Skeletal muscle satellite cell (primary cell): Measurements from ENCODE around the gene CLSTN1.
"Not testable (repeated sequence)": the region's sequence is repeated elsewhere in the genome, so short reads cannot be mapped to it uniquely, and the experiment has no call there.

Experiments used
- H3K27me3 ChIP-seq: 2 replicates; pipeline ENCODE4 v1.7.0; 2013; ENCODE audit warnings: low read length; ENCODE audit not compliant: control insufficient read depth, insufficient read depth
- H3K36me3 ChIP-seq: 2 replicates; pipeline ENCODE4 v1.7.0; 2013; ENCODE audit warnings: mild to moderate bottlenecking, control low read depth, low read length; ENCODE audit not compliant: insufficient read depth
- H3K4me1 ChIP-seq: 2 replicates; pipeline ENCODE4 v1.7.0; 2013; ENCODE audit warnings: low read length; ENCODE audit not compliant: control insufficient read depth, insufficient read depth
- H3K4me2 ChIP-seq: 2 replicates; pipeline ENCODE4 v1.7.0; 2013; ENCODE audit warnings: mild to moderate bottlenecking, low read length
- H3K4me3 ChIP-seq: 2 replicates; pipeline ENCODE4 v1.7.0; 2013; ENCODE audit warnings: low read length
- H3K9ac ChIP-seq: 2 replicates; pipeline ENCODE4 v1.7.0; 2013; ENCODE audit warnings: mild to moderate bottlenecking, low read depth, low read length, moderate library complexity
- H3K9me3 ChIP-seq: replicated peaks from 2 replicates; pipeline ENCODE4 v1.7.0; 2013; ENCODE audit warnings: mild to moderate bottlenecking, control low read depth, low read length

CLSTN1 gene

DNA sequence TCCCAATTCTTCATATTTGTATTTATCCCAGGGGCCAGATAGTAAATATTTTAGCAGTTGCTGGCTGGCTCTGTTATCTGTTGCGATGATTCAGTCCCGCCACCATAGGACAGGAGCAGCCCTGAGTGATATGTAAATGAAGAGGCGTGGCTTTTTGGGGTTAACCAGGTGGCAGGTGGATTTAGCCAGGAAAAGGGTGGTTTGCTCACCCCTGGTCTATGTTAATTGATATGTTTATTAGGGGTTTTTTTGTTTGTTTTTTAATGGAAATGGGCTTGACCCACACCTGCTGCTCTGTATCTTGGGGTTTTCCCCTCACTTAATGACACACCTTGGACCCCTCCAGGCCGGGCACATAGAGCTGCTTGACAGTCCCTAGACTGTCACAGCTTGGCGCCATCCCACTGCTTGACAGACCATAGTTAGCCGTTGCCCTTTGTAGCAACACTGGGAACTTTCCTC, 109.5 kb downstream of the CLSTN1 start:
- Histone ChIP-seq H3K36me3 (peaks cover 7% of the 10 kb centered on the region), H3K4me1 (peaks cover 7% of the 10 kb centered on the region), H3K9ac (no peak overlapping the region), H3K27me3 (no peaks in the 10 kb centered on the region), H3K9me3 (no peaks in the 10 kb centered on the region), H3K4me3 (no peak overlapping the region), H3K4me2 (no peak overlapping the region)

DNA sequence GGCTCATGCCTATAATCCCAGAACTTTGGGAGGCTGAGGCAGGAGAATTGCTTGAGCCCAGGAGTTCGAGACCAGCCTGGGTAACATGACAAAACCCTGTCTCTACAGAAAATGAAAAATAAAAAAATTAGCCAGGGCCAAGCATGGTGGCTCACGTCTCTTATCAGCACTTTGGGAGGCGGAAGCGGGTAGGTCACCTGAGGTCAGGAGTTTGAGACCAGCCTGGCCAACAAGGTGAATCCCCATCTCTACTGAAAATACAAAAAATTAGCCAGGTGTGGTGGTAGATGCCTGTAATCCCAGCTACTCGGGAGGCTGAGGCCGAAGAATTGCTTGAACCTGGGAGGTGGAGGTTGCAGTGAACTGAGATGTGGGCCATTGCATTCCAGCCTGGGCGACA, 111.0 kb downstream of the CLSTN1 start:
- not testable (repeated sequence) for H3K36me3 ChIP-seq, H3K4me1 ChIP-seq, H3K4me2 ChIP-seq, H3K27me3 ChIP-seq, H3K9ac ChIP-seq, H3K9me3 ChIP-seq, H3K4me3 ChIP-seq

DNA sequence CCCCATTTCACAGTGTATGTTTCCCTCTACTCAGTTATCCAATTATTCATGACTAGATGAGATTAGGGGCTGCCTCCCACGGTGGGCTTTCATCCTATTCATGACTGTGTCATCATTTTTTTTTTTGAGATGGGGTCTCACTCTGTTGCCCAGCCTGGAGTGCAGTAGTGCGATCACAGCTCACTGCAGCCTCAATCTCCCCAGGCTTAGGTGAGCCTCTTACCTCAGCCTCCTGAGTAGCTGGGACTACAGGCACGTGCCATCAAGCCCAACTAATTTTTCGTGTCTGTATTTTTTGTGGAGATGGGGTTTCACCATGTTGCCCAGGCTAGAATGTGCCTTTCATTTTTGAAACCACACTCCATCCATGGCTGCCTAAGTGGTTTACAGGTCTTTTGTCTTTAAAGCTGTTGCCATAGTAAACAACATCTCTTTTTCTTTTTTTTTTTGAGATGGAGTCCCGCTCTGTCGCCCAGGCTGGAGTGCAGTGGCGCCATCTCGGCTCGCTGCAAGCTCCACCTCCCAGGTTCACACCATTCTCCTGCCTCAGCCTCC, 112.2 kb downstream of the CLSTN1 start:
- H3K27me3 ChIP-seq = no peaks in the 10 kb centered on the region
- no peak overlapping the region for H3K4me2 ChIP-seq
- H3K9me3 ChIP-seq = no peaks in the 10 kb centered on the region
- H3K4me1 ChIP-seq = no peaks in the 10 kb centered on the region
- peaks cover 4% of the 10 kb centered on the region for H3K36me3 ChIP-seq
- no peak overlapping the region for H3K9ac ChIP-seq
- H3K4me3 ChIP-seq = no peak overlapping the region

DNA sequence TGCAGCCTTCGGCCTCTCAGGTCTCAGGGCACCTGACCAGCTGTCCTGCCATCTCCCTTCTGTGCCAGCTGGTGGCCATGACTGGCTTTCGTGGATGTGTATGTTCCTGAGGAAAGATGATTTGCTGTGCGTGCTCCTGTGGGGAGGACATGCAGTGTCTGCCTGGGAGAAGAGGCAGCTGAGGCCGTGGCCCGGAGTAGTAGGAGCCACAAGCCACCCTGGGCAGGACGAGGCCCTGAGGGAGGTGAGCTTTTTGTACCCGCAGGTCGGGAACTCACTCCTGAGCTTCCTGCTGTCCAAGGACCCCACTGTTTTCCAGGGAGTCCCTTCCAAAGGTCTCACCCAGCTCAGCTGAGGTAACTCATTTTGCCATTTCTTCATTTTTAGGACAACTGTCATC, 113.7 kb downstream of the CLSTN1 start:
- H3K4me2 ChIP-seq = no peak overlapping the region
- no peaks in the 10 kb centered on the region for H3K27me3 ChIP-seq
- peaks cover 4% of the 10 kb centered on the region for H3K36me3 ChIP-seq
- H3K9ac ChIP-seq = no peak overlapping the region
- peaks cover 8% of the 10 kb centered on the region for H3K4me1 ChIP-seq
- no peak overlapping the region for H3K4me3 ChIP-seq
- no peaks in the 10 kb centered on the region for H3K9me3 ChIP-seq

GRCh38 chr1:9706178-9706577, 117.6 kb downstream of the CLSTN1 start:
- no peak overlapping the region for H3K9ac ChIP-seq
- no peak overlapping the region for H3K4me3 ChIP-seq
- no peaks in the 10 kb centered on the region for H3K9me3 ChIP-seq
- H3K27me3 ChIP-seq = no peaks in the 10 kb centered on the region
- peaks cover 18% of the 10 kb centered on the region for H3K4me1 ChIP-seq
- H3K4me2 ChIP-seq = no peak overlapping the region
- H3K36me3 ChIP-seq = peaks cover 4% of the 10 kb centered on the region

DNA sequence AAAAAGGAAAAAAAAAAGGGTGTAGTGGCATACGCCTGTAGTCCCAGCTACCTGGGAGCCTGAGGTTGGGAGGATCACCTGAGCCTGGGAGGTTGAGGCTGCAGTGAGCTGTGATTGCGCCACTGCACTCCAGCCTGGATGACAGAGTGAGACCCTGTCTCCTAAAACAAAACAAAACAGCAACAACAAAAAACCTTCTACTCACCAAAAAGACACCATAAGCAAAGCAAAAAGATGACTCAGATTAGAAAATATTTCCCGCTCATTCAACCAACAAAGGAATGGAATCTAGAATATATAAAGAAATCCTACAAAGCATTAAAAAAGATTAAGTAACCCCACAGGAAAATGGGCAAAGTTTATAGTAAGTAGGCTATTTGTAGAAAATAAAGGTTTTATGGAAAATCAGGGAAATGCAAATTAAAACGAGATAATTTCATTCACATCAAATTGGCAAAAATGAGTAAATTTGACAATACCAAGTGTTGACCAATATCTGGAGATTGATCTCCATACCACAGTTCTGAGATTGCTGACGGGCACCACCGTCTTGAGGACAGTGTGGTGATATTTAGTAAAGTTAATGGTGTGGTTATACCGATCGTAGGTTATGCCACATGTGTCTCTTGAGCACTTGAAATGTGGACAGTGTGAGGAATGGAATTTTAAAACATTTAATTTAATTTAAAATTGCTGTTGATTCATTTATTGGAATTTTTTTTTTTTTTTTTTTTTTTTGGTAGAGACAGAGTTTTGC, 118.2 kb downstream of the CLSTN1 start:
- H3K4me1 ChIP-seq = peaks cover 25% of the 10 kb centered on the region
- H3K9ac ChIP-seq = no peak overlapping the region
- H3K4me3 ChIP-seq = no peak overlapping the region
- H3K27me3 ChIP-seq = no peaks in the 10 kb centered on the region
- H3K4me2 ChIP-seq = peak overlapping the region; percentile 53
- H3K36me3 ChIP-seq = peaks cover 4% of the 10 kb centered on the region
- no peaks in the 10 kb centered on the region for H3K9me3 ChIP-seq

GRCh38 chr1:9703681-9704080, 120.1 kb downstream of the CLSTN1 start:
- Histone ChIP-seq H3K27me3 (no peaks in the 10 kb centered on the region), H3K9ac (no peak overlapping the region), H3K9me3 (no peaks in the 10 kb centered on the region), H3K4me2 (no peak overlapping the region), H3K4me1 (peaks cover 30% of the 10 kb centered on the region), H3K4me3 (no peak overlapping the region), H3K36me3 (no peaks in the 10 kb centered on the region)

- Histone ChIP-seq H3K4me1 (peaks cover 30% of the 10 kb centered on the region), H3K4me3 (no peak overlapping the region), H3K9me3 (no peaks in the 10 kb centered on the region), H3K27me3 (no peaks in the 10 kb centered on the region), H3K9ac (no peak overlapping the region), H3K36me3 (no peaks in the 10 kb centered on the region), H3K4me2 (no peak overlapping the region)
Observed at GRCh38 chr1:9703165-9703509, 120.6 kb downstream of the CLSTN1 start.

DNA sequence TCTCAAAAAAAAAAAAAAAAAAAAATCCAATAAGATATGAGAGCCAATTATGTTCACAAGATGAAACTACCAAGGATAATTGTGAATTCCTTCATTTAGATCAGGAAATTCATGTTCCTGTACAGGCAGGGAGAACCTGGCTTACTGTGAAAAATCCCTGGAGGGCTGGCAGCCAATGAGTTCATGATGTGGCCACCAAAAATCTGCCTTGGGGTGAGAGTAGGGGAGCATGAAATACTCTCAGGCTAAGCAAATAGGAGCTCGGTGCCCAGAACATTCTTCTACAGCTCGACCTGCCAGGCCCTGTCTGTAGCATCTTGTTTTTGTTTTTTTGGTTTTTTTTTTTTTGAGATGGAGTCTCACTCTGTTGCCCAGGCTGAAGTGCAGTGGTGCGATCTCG, 122.1 kb downstream of the CLSTN1 start:
- no peak overlapping the region for H3K9ac ChIP-seq
- no peak overlapping the region for H3K4me2 ChIP-seq
- no peaks in the 10 kb centered on the region for H3K27me3 ChIP-seq
- H3K4me3 ChIP-seq = no peak overlapping the region
- H3K4me1 ChIP-seq = peaks cover 30% of the 10 kb centered on the region
- no peaks in the 10 kb centered on the region for H3K9me3 ChIP-seq
- no peaks in the 10 kb centered on the region for H3K36me3 ChIP-seq

DNA sequence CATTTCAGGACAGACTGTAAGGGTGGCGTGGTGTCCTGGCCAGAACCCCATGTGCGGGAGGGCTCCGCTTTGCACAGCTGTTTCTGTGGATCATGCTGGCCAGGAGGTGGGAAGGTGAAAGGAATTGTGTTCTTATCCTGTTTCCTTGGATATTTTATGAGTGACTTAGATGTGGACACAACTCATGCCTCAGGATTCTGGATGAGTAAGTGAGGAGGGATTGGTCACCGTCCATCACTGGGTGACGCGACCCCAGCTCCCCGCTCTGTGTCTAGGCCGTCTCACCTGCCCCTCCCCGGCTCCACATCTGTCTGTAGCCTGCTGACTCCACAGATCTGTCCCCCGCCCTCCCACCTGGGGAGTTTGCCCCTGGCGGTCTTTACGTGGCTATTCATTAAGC, 123.4 kb downstream of the CLSTN1 start:
- no peaks in the 10 kb centered on the region for H3K27me3 ChIP-seq
- no peaks in the 10 kb centered on the region for H3K36me3 ChIP-seq
- H3K4me1 ChIP-seq = peaks cover 25% of the 10 kb centered on the region
- H3K9me3 ChIP-seq = no peaks in the 10 kb centered on the region
- H3K4me3 ChIP-seq = peak overlapping the region; percentile 14
- peak overlapping the region; percentile 22 for H3K9ac ChIP-seq
- peak overlapping the region; percentile 50 for H3K4me2 ChIP-seq

DNA sequence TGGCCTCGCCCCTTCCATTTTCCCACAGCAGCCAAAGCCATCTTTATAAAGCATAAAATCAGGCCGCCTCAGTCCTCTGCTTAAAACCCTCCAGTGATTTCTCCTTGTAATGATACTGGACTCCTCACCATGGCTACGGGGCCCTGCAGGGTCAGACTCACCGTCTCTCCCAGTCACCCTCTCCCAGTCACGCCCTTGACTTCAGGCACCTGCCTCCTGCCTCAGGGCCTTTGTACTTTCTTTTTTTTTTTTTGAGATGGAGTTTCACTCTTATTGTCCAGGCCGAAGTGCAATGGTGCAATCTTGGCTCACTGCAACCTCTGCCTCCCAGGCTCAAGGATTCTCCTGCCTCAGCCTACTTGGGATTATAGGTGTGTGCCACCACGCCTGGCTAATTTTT, 124.4 kb downstream of the CLSTN1 start:
- Histone ChIP-seq H3K4me3 (no peak overlapping the region), H3K4me2 (no peak overlapping the region), H3K27me3 (no peaks in the 10 kb centered on the region), H3K4me1 (peaks cover 18% of the 10 kb centered on the region), H3K9me3 (no peaks in the 10 kb centered on the region), H3K9ac (no peak overlapping the region), H3K36me3 (no peaks in the 10 kb centered on the region)

- Histone ChIP-seq H3K27me3 (no peaks in the 10 kb centered on the region), H3K9me3 (no peaks in the 10 kb centered on the region), H3K36me3 (no peaks in the 10 kb centered on the region), H3K4me3 (no peak overlapping the region), H3K9ac (no peak overlapping the region), H3K4me2 (no peak overlapping the region), H3K4me1 (peaks cover 19% of the 10 kb centered on the region)
Observed at GRCh38 chr1:9696793-9697192, 127.0 kb downstream of the CLSTN1 start.
